Hepatocyte (in vitro differentiated cells): ENCODE data around the gene KIFC1. TPM values are rescaled to one million over a fixed set of nuclear protein-coding genes. Genes with fewer than 3 reads are reported as not detected.

Experiments
- DNase-seq: peaks from one replicate; pipeline ENCODE4 v3.0.0-alpha.2; 2016; ENCODE audit warnings: low spot score
- H2AFZ ChIP-seq: fragments of 200-600 bp; sonication (generic); 2 replicates; pipeline ENCODE4 v1.6.0; 2016; ENCODE audit warnings: antibody characterized with exemption, mild to moderate bottlenecking
- H3K27ac ChIP-seq: fragments of 200-600 bp; sonication (generic); 2 replicates; pipeline ENCODE4 v1.5.1; 2016; ENCODE audit warnings: mild to moderate bottlenecking
- H3K27me3 ChIP-seq: fragments of 200-600 bp; sonication (generic); 2 replicates; pipeline ENCODE4 v1.6.1; 2016
- H3K36me3 ChIP-seq: fragments of 200-600 bp; sonication (generic); replicated peaks from 2 replicates; pipeline ENCODE4 v1.5.1; 2016; ENCODE audit warnings: low read depth; ENCODE audit not compliant: insufficient read depth
- H3K4me1 ChIP-seq: fragments of 200-600 bp; sonication (generic); 2 replicates; pipeline ENCODE4 v1.5.1; 2016; ENCODE audit warnings: mild to moderate bottlenecking, moderate library complexity; ENCODE audit not compliant: insufficient read depth
- H3K4me2 ChIP-seq: fragments of 200-600 bp; sonication (generic); 2 replicates; pipeline ENCODE4 v1.6.0; 2016
- H3K4me3 ChIP-seq: fragments of 200-600 bp; sonication (generic); 2 replicates; pipeline ENCODE4 v1.5.1; 2016; ENCODE audit warnings: mild to moderate bottlenecking
- H3K79me2 ChIP-seq: fragments of 200-600 bp; sonication (generic); 2 replicates; pipeline ENCODE4 v1.6.0; 2017; ENCODE audit warnings: mild to moderate bottlenecking
- H3K9me2 ChIP-seq: fragments of 200-600 bp; sonication (generic); replicated peaks from 2 replicates; pipeline ENCODE4 v1.6.0; 2017; ENCODE audit warnings: mild to moderate bottlenecking; ENCODE audit not compliant: insufficient read depth
- H3K9me3 ChIP-seq: fragments of 200-600 bp; sonication (generic); 2 replicates; pipeline ENCODE4 v1.5.1; 2016; ENCODE audit warnings: low read depth, mild to moderate bottlenecking
- H4K20me1 ChIP-seq: fragments of 200-600 bp; sonication (generic); 2 replicates; pipeline ENCODE4 v1.6.0; 2016; ENCODE audit warnings: mild to moderate bottlenecking; ENCODE audit not compliant: insufficient read depth, poor library complexity, severe bottlenecking
- EZH2 ChIP-seq: fragments of 200-600 bp; sonication (generic); IDR thresholded peaks from 2 replicates; pipeline ENCODE4 v1.6.1; 2016; ENCODE audit warnings: antibody characterized with exemption, mild to moderate bottlenecking, borderline replicate concordance
- EZH2phosphoT487 ChIP-seq: fragments of 200-600 bp; sonication (generic); IDR thresholded peaks from one replicate; pipeline ENCODE4 v1.6.1; 2018; ENCODE audit warnings: antibody characterized with exemption, mild to moderate bottlenecking, low read depth, moderate library complexity; ENCODE audit not compliant: unreplicated experiment, severe bottlenecking
- WGBS: methylation state at CpG from one replicate; pipeline ENCODE4 v1.1.6; 2016; ENCODE audit warnings: low lambda C conversion rate; ENCODE audit errors: missing lambda C conversion rate; 5-methylcytosine and 5-hydroxymethylcytosine counted together
- polyA plus RNA-seq: library from polyadenylated mRNA; unstranded; fragments of >200 nt; fragmentation: Nextera tagmentation; extraction: Ambion mirVana; gene quantifications from 2 replicates; pipeline ENCODE4 v1.2.1, GENCODE V29; 2016
- total RNA-seq: library from RNA; depleted of rRNA; stranded (reverse); fragments of >200 nt; gene quantifications from 2 replicates; pipeline ENCODE4 v1.2.3, GENCODE V29; 2014
- TF ChIP-seq, protein P1 (sequence below): fragments of 200-600 bp; sonication (generic); IDR thresholded peaks from 2 replicates; pipeline ENCODE4 v1.5.1; 2016; ENCODE audit warnings: antibody characterized with exemption, mild to moderate bottlenecking; ENCODE audit not compliant: poor library complexity

The KIFC1 gene
- total and polyA plus RNA-seq, 2 experiments from 2014 or later, result 6.1 to 12.7 TPM

DNA sequence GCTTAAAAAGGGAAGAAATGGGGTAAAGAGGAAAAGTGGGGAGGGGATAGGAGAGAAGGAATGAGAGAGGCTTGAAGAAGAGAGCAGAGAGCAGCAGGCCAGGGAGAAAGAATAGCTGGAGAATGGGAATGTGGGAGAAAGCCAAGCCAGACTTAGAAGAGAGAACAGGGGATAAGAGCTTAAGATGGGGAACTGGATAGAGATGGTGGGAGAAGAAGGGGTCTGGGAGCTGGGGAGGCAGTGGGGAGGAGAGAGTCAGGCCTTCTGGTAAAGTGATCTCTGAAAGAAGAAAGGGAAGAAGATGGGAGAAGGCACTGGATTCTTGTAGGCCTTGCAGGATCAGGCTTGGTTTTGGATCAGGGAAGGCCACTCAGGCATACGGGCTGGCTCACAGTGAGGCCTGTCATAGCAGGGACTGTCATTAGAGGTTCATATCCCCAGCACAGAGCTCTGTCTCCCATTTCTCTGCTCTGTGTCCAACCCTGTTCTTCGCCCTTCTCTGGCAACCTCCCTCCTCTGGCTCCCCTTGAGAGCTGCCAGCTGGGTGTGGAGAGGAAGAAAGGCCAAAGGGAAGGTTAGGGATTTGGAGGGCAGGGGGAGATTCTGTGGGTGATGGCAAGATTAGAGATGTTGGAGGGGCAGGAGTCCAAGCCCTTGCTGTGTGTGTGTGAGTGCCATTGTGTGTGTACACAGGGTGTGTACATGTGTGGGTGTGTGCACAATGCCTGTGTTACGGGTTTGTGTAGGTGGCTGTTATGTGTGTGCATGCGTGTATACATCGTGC, 37.5 kb downstream of the KIFC1 start:
- H3K9me3 ChIP-seq, result no peaks in the 10 kb centered on the region
- H3K4me3 ChIP-seq, result no peak overlapping the region
- no peaks in the 10 kb centered on the region for H3K36me3 ChIP-seq
- DNase-seq, result no peak
- TF ChIP-seq EZH2 (no peak), EZH2phosphoT487 (no peak)
- TF ChIP-seq, protein P1, sequence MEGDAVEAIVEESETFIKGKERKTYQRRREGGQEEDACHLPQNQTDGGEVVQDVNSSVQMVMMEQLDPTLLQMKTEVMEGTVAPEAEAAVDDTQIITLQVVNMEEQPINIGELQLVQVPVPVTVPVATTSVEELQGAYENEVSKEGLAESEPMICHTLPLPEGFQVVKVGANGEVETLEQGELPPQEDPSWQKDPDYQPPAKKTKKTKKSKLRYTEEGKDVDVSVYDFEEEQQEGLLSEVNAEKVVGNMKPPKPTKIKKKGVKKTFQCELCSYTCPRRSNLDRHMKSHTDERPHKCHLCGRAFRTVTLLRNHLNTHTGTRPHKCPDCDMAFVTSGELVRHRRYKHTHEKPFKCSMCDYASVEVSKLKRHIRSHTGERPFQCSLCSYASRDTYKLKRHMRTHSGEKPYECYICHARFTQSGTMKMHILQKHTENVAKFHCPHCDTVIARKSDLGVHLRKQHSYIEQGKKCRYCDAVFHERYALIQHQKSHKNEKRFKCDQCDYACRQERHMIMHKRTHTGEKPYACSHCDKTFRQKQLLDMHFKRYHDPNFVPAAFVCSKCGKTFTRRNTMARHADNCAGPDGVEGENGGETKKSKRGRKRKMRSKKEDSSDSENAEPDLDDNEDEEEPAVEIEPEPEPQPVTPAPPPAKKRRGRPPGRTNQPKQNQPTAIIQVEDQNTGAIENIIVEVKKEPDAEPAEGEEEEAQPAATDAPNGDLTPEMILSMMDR, result no peak
- H3K4me2 ChIP-seq, result peak overlapping the region; percentile 91
- 81% methylated on average over 5 of the region's 5 CpGs for whole genome bisulfite sequencing
- peaks cover 50% of the 10 kb centered on the region for H3K79me2 ChIP-seq
- H3K9me2 ChIP-seq, result no peaks in the 10 kb centered on the region
- peaks cover 51% of the 10 kb centered on the region for H3K4me1 ChIP-seq
- H3K27ac ChIP-seq, result peak overlapping the region; percentile 72
- H4K20me1 ChIP-seq, result no peaks in the 10 kb centered on the region
- no peak overlapping the region for H2AFZ ChIP-seq
- H3K27me3 ChIP-seq, result no peaks in the 10 kb centered on the region

DNA sequence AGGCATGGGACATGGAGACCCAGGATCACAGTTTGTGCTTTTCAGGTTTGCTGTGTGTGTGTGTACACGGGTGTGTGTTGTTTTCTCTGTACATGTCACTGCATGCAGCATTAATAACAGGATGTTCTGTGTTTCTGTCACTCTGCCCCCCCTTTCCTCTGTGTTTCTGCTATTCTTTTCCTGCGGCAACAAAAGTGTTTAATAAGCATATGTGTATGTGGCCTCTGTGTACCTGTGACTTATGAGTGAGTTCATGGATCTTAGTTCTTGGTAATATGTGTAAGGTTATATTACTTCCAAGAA, 38.1 kb downstream of the KIFC1 start:
- H3K4me1 ChIP-seq, result peaks cover 47% of the 10 kb centered on the region
- no peaks in the 10 kb centered on the region for H3K9me3 ChIP-seq
- no peak overlapping the region for H2AFZ ChIP-seq
- DNase-seq, result no peak
- no peak for TF ChIP-seq EZH2
- no peaks in the 10 kb centered on the region for H3K9me2 ChIP-seq
- H4K20me1 ChIP-seq, result no peaks in the 10 kb centered on the region
- H3K4me2 ChIP-seq, result no peak overlapping the region
- H3K36me3 ChIP-seq, result no peaks in the 10 kb centered on the region
- peaks cover 48% of the 10 kb centered on the region for H3K79me2 ChIP-seq
- H3K27me3 ChIP-seq, result no peaks in the 10 kb centered on the region
- H3K27ac ChIP-seq, result no peak overlapping the region
- 76% methylated on average over 2 of the region's 2 CpGs for WGBS
- no peak overlapping the region for H3K4me3 ChIP-seq

DNA sequence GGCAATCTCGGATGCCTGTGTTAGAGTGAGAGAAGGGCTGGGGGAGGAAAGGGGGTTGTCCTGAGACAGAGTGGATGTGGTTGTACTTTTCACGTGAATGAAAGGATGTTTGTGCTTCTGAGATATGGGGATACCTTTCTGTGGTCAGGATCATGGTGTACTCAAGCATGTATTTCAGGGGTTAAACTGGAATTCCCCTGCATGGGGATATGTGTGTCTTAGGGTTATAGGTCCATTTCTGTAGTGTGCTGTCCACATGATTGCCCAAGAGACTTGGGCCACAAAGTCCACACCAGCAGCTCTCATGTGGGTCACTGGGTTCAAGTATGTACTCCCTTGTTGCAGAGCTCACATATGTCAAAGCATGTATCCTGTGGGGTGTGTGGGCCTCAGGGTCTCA, 38.7 kb downstream of the KIFC1 start:
- TF ChIP-seq EZH2phosphoT487, result no peak
- TF ChIP-seq, protein P1, result no peak
- no peaks in the 10 kb centered on the region for H4K20me1 ChIP-seq
- H3K4me3 ChIP-seq, result no peak overlapping the region
- H3K36me3 ChIP-seq, result no peaks in the 10 kb centered on the region
- H3K27me3 ChIP-seq, result no peaks in the 10 kb centered on the region
- H3K9me2 ChIP-seq, result no peaks in the 10 kb centered on the region
- no peaks in the 10 kb centered on the region for H3K9me3 ChIP-seq
- DNase-seq, result no peak
- peaks cover 43% of the 10 kb centered on the region for H3K4me1 ChIP-seq
- WGBS, result 65% methylated on average over 2 of the region's 2 CpGs
- H2AFZ ChIP-seq, result no peak overlapping the region
- H3K27ac ChIP-seq, result peak overlapping the region; percentile 26
- peak overlapping the region; percentile 10 for H3K4me2 ChIP-seq
- peaks cover 48% of the 10 kb centered on the region for H3K79me2 ChIP-seq

DNA sequence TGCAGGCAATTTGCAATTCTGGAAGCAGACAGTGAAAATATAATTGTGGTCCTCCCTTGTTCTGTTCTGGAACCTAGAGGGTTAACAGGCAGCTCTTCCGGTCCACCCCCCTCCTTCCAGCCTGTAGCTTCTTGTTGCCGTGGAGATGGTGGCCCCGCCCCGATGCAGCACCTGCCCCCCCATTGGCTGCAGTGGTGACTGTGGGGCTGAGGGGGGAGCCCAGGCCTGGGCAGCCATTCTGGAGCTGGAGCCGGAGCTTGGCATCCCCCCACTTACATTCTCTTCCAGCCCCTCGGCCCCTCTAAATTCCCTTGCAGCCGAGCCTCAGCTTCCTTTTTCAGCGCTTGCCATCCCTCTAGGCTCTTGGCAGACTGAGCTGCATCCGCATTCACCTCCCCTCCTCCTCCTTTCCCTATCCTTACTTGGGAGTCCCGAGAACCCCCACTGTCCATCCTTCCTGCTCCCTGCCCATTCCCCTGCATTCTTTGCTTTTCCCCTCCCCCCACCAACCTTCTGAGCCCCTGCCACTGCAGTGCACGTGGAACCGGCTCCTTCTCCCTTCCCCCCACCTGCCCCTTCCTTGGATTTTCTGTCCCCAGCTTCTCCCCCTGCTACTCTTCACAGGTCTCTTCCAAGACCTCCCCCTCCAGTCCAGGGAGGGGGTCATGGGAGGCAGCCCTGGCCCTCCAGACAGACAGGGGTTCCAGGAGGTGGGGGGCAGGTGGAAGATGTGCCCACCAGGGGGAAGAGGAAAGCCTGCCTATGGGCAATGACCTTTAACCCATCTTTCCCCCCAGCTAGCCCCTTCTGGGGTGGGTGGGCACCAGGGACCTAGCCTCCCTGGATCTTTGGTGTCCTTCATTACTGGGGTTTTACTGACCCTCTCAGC, 39.6 kb downstream of the KIFC1 start:
- Histone ChIP-seq H3K36me3 (no peaks in the 10 kb centered on the region), H3K9me3 (no peaks in the 10 kb centered on the region), H4K20me1 (no peaks in the 10 kb centered on the region), H3K4me1 (peaks cover 43% of the 10 kb centered on the region), H3K4me2 (peak overlapping the region; percentile 55), H3K27ac (peak overlapping the region; percentile 34), H2AFZ (no peak overlapping the region), H3K27me3 (no peaks in the 10 kb centered on the region), H3K79me2 (peaks cover 48% of the 10 kb centered on the region), H3K9me2 (no peaks in the 10 kb centered on the region), H3K4me3 (no peak overlapping the region)
- TF ChIP-seq EZH2 (no peak), EZH2phosphoT487 (no peak)
- TF ChIP-seq, protein P1, result no peak
- 9% methylated on average over 10 of the region's 12 CpGs for WGBS
- DNase-seq, result peak; percentile 78
